Cardiac fibroblast (primary cell): ENCODE measurements around the gene RARB.
A peak's percentile ranks its signal among the peaks of the same experiment; 100 is the strongest.

ENCODE experiments used
- DNase-seq, 2 donors: peaks; one replicate each; pipeline versions ENCODE4 v3.0.0 to v3.0.0-alpha.2; 2010; ENCODE audit warnings: low read depth in 2 of 2
- H3K4me3 ChIP-seq, 2 donors: replicated peaks in 1 of 2; 1 replicate in 1 of 2; 2 replicates in 1 of 2; pipeline ENCODE4 v1.5.1; 2011; ENCODE audit warnings: low read depth in 2 of 2, low read length in 2 of 2, mild to moderate bottlenecking in 2 of 2, moderate library complexity in 1 of 2
- CTCF ChIP-seq: IDR thresholded peaks from one replicate; pipeline ENCODE4 v1.5.1; 2011; ENCODE audit warnings: low read depth, mild to moderate bottlenecking, low read length, inconsistent platforms

RARB gene

GRCh38 chr3:25533399-25533798 is 105.3 kb downstream of the RARB start:
- no peak for DNase-seq
- no peak overlapping the region for H3K4me3 ChIP-seq
- TF ChIP-seq CTCF = no peak

- DNase-seq = no peak
- no peak for TF ChIP-seq CTCF
- H3K4me3 ChIP-seq = no peak overlapping the region
Observed at GRCh38 chr3:25534007-25534406, 105.9 kb downstream of the RARB start.

GRCh38 chr3:25536521-25537391 is 108.7 kb downstream of the RARB start:
- DNase-seq = peak in 1 of 2 donors; percentile 65
- H3K4me3 ChIP-seq = no peak overlapping the region
- TF ChIP-seq CTCF = no peak

GRCh38 chr3:25537516-25537915 is 109.5 kb downstream of the RARB start:
- TF ChIP-seq CTCF = no peak
- no peak overlapping the region for H3K4me3 ChIP-seq
- DNase-seq = no peak

GRCh38 chr3:25540273-25540672 is 112.2 kb downstream of the RARB start:
- no peak for TF ChIP-seq CTCF
- no peak overlapping the region for H3K4me3 ChIP-seq
- DNase-seq = no peak

- TF ChIP-seq CTCF = no peak
- DNase-seq = peak; percentile 23 to 56
- H3K4me3 ChIP-seq = no peak overlapping the region
Observed at GRCh38 chr3:25542492-25543039, 114.5 kb downstream of the RARB start.
